ENCODE data around the gene ZBTB24. TPM values are rescaled to one million over a fixed set of nuclear protein-coding genes. Genes with fewer than 3 reads are reported as not detected.

ZBTB24 gene
- total and polyA plus RNA-seq, 2 donors from 2014 or later: 3.1 to 12.0 TPM

DNA sequence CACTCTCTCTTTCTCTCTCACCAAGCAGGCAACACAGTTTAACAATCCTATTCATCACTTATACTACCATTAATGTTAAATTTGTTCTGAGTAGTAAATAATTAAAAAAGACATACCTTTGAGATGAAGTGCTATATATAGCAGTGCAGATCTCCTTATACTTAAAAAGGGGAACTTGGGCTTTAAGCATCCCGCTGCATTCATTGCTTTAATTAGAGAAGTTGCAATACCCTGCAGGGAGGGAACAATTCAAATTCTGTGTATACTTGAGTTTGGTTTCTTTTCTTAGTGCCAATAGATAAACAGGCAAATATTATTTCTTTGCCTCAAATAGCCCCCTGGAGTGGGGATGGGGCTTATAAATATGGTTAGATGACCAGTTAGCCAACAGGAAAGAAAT is 10.8 kb upstream of the ZBTB24 start:
- H3K27ac ChIP-seq (ENCODE audit: low read depth in 2 of 2, low read length in 2 of 2): no peak overlapping the region
- H3K4me3 ChIP-seq (ENCODE audit: low read length in 3 of 3): no peak overlapping the region
- peaks cover 2 to 5% (median 4%) of the 10 kb centered on the region in 3 donors for H3K4me1 ChIP-seq (ENCODE audit: control insufficient read depth in 2 of 3, insufficient read depth in 2 of 3, low read depth in 1 of 3, low read length in 3 of 3)
- H3K27me3 ChIP-seq (ENCODE audit: control insufficient read depth, insufficient read depth, low read length): no peaks in the 10 kb centered on the region
- no peaks in the 10 kb centered on the region for H3K36me3 ChIP-seq (ENCODE audit: control insufficient read depth in 2 of 3, insufficient read depth in 3 of 3, low read length in 3 of 3)
- no peak for DNase-seq
- no peak for FAIRE-seq
- H3K9me3 ChIP-seq (ENCODE audit: control insufficient read depth in 2 of 3, insufficient read depth in 1 of 3, low read length in 3 of 3): no peaks in the 10 kb centered on the region
- TF ChIP-seq, protein P1, sequence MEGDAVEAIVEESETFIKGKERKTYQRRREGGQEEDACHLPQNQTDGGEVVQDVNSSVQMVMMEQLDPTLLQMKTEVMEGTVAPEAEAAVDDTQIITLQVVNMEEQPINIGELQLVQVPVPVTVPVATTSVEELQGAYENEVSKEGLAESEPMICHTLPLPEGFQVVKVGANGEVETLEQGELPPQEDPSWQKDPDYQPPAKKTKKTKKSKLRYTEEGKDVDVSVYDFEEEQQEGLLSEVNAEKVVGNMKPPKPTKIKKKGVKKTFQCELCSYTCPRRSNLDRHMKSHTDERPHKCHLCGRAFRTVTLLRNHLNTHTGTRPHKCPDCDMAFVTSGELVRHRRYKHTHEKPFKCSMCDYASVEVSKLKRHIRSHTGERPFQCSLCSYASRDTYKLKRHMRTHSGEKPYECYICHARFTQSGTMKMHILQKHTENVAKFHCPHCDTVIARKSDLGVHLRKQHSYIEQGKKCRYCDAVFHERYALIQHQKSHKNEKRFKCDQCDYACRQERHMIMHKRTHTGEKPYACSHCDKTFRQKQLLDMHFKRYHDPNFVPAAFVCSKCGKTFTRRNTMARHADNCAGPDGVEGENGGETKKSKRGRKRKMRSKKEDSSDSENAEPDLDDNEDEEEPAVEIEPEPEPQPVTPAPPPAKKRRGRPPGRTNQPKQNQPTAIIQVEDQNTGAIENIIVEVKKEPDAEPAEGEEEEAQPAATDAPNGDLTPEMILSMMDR (IDR thresholded peaks at IDR 0.05; ENCODE audit: borderline replicate concordance, extremely low read depth, insufficient read depth): no peak
- H3K9ac ChIP-seq (ENCODE audit: low read length in 3 of 3): no peak overlapping the region
- intact Hi-C loops (cut with DNase I): no loop called here

- H3K4me1 ChIP-seq (ENCODE audit: control insufficient read depth in 2 of 3, insufficient read depth in 2 of 3, low read depth in 1 of 3, low read length in 3 of 3): peaks cover 0 to 4% (median 0%) of the 10 kb centered on the region in 3 donors
- H3K27me3 ChIP-seq (ENCODE audit: control insufficient read depth, insufficient read depth, low read length): no peaks in the 10 kb centered on the region
- no peaks in the 10 kb centered on the region for H3K9me3 ChIP-seq (ENCODE audit: control insufficient read depth in 2 of 3, insufficient read depth in 1 of 3, low read length in 3 of 3)
- no peak overlapping the region for H3K4me3 ChIP-seq (ENCODE audit: low read length in 3 of 3)
- DNase-seq (peak in 2 of 5 donors; percentile 37 to 43), FAIRE-seq (no peak)
- H3K27ac ChIP-seq (ENCODE audit: low read depth in 2 of 2, low read length in 2 of 2): no peak overlapping the region
- intact Hi-C loops (cut with DNase I): no loop called here
- TF ChIP-seq, protein P1 (IDR thresholded peaks at IDR 0.05; ENCODE audit: borderline replicate concordance, extremely low read depth, insufficient read depth): no peak
- no peaks in the 10 kb centered on the region for H3K36me3 ChIP-seq (ENCODE audit: control insufficient read depth in 2 of 3, insufficient read depth in 3 of 3, low read length in 3 of 3)
- H3K9ac ChIP-seq (ENCODE audit: low read length in 3 of 3): no peak overlapping the region
Measured at GRCh38 chr6:109491207-109491938, 8.4 kb upstream of the ZBTB24 start.

DNA sequence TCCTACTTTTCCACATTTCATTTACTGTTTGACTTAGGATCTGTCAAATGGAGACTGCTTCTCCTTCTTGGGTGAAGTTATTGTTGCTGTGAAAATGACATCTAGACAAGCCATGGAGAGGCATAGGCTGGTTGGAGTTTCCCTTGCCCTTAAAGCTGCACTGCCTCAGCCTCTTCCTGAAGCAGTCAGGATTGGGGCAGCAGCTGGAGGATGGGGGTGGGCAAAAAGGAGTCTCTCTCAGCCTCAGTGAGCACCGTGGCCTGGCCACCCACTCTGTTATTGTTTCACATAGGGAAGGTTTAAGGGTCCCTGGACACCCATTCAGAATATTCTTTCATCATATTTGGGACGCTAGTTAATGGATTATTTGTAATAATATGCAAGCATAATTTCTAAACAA is 7.7 kb upstream of the ZBTB24 start:
- Histone ChIP-seq H3K9ac (ENCODE audit: low read length in 3 of 3) (no peak overlapping the region), H3K4me3 (ENCODE audit: low read length in 3 of 3) (peak overlapping the region in 1 of 3 donors; percentile 14), H3K36me3 (ENCODE audit: control insufficient read depth in 2 of 3, insufficient read depth in 3 of 3, low read length in 3 of 3) (no peaks in the 10 kb centered on the region), H3K9me3 (ENCODE audit: control insufficient read depth in 2 of 3, insufficient read depth in 1 of 3, low read length in 3 of 3) (no peaks in the 10 kb centered on the region), H3K27me3 (ENCODE audit: control insufficient read depth, insufficient read depth, low read length) (no peaks in the 10 kb centered on the region), H3K4me1 (ENCODE audit: control insufficient read depth in 2 of 3, insufficient read depth in 2 of 3, low read depth in 1 of 3, low read length in 3 of 3) (peaks cover 0 to 4% (median 0%) of the 10 kb centered on the region in 3 donors), H3K27ac (ENCODE audit: low read depth in 2 of 2, low read length in 2 of 2) (no peak overlapping the region)
- TF ChIP-seq, protein P1 (IDR thresholded peaks at IDR 0.05; ENCODE audit: borderline replicate concordance, extremely low read depth, insufficient read depth): no peak
- no peak for DNase-seq
- FAIRE-seq: no peak
- intact Hi-C loops (cut with DNase I): no loop called here
